H1 (cell line): ENCODE measurements around the gene MAP6. TPM values are rescaled to one million over a fixed set of nuclear protein-coding genes. Genes with fewer than 3 reads are reported as not detected.

Source experiments
- CTCF ChIA-PET: fragments of 300-600 bp; sonication (Branson Sonifier 250); formaldehyde crosslinking; loops from one replicate; lab custom pipeline; 2021; ENCODE audit not compliant: partially characterized antibody; lab: Charles Lee
- POLR2A ChIA-PET: fragments of 300-600 bp; sonication (Branson Sonifier 250); formaldehyde crosslinking; loops from one replicate; lab custom pipeline; 2021; ENCODE audit warnings: inconsistent platforms; ENCODE audit not compliant: partially characterized antibody; lab: Charles Lee
- DNase-seq, 2 experiments: peaks; one replicate each; pipeline versions ENCODE4 v3.0.0 to v3.0.0-alpha.2; 2010 to 2022; ENCODE audit warnings: low spot score in 2 of 2, low read depth in 1 of 2, mixed read lengths in 1 of 2
- FAIRE-seq: peaks from 2 replicates; lab custom pipeline; 2011; peaks lifted over from hg19 to GRCh38; lab: Jason Lieb, UNC
- H2AFZ ChIP-seq: 2 replicates; pipeline ENCODE4 v1.8.1; 2012; ENCODE audit warnings: low read length, inconsistent platforms
- H2AK5ac ChIP-seq: 2 replicates; pipeline ENCODE4 v1.6.1; 2013; ENCODE audit warnings: low read depth, low read length
- H2BK120ac ChIP-seq: replicated peaks from 2 replicates; pipeline ENCODE3; 2013; ENCODE audit warnings: low read depth, low read length, inconsistent platforms
- H2BK12ac ChIP-seq: 2 replicates; pipeline ENCODE4 v1.6.1; 2013; ENCODE audit warnings: low read depth, low read length
- H2BK15ac ChIP-seq: 2 replicates; pipeline ENCODE4 v1.6.1; 2013; ENCODE audit warnings: low read length
- H2BK20ac ChIP-seq: 2 replicates; pipeline ENCODE4 v1.6.1; 2013; ENCODE audit warnings: low read length
- H2BK5ac ChIP-seq: 2 replicates; pipeline ENCODE4 v1.6.1; 2013; ENCODE audit warnings: low read depth, low read length
- H3K14ac ChIP-seq: 2 replicates; pipeline ENCODE4 v1.6.1; 2013; ENCODE audit warnings: inconsistent platforms; ENCODE audit not compliant: insufficient read length
- H3K18ac ChIP-seq: 2 replicates; pipeline ENCODE4 v1.6.1; 2013; ENCODE audit warnings: low read length; ENCODE audit errors: extremely low read depth
- H3K23ac ChIP-seq: 2 replicates; pipeline ENCODE4 v1.6.1; 2013; ENCODE audit warnings: inconsistent platforms; ENCODE audit not compliant: insufficient read length
- H3K23me2 ChIP-seq: 2 replicates; pipeline ENCODE4 v1.6.1; 2013; ENCODE audit warnings: low read depth, low read length
- H3K27ac ChIP-seq: 2 replicates; pipeline ENCODE4 v1.6.1; 2011; ENCODE audit warnings: low read depth, low read length, inconsistent platforms
- H3K27me3 ChIP-seq, 4 experiments: replicated peaks in 1 of 4; 1 replicate in 1 of 4; 2 replicates in 3 of 4; pipeline versions ENCODE4 v1.6.1 to v1.8.1; 2011 to 2013; ENCODE audit warnings: low read length in 3 of 4, mild to moderate bottlenecking in 3 of 4, inconsistent platforms in 2 of 4, mixed read lengths in 2 of 4, moderate library complexity in 1 of 4; ENCODE audit not compliant: control insufficient read depth in 3 of 4, insufficient read depth in 3 of 4; ENCODE audit errors: extremely low read depth in 1 of 4
- H3K36me3 ChIP-seq, 4 experiments: 2 replicates each; pipeline versions ENCODE4 v1.6.1 to v1.8.1; 2011 to 2013; ENCODE audit warnings: mild to moderate bottlenecking in 4 of 4, low read length in 3 of 4, moderate library complexity in 2 of 4, control low read depth in 1 of 4, inconsistent platforms in 1 of 4; ENCODE audit not compliant: insufficient read depth in 4 of 4, control insufficient read depth in 2 of 4
- H3K4ac ChIP-seq: replicated peaks from 2 replicates; pipeline ENCODE3; 2013; ENCODE audit warnings: low read length, low read depth, mixed read lengths, inconsistent platforms; ENCODE audit not compliant: insufficient read length
- H3K4me1 ChIP-seq, 4 experiments: replicated peaks in 1 of 4; 1 replicate in 1 of 4; 2 replicates in 3 of 4; pipeline versions ENCODE4 v1.6.1 to v1.8.1; 2011 to 2013; ENCODE audit warnings: low read length in 3 of 4, inconsistent platforms in 2 of 4, mixed read lengths in 1 of 4; ENCODE audit not compliant: insufficient read depth in 4 of 4, control insufficient read depth in 3 of 4
- H3K4me2 ChIP-seq, 2 experiments: 2 replicates each; pipeline versions ENCODE4 v1.6.1 to v1.8.1; 2011 to 2013; ENCODE audit warnings: low read depth in 2 of 2, low read length in 2 of 2, control low read depth in 1 of 2, inconsistent platforms in 1 of 2, mild to moderate bottlenecking in 1 of 2; ENCODE audit not compliant: insufficient read depth in 1 of 2
- H3K4me3 ChIP-seq, 4 experiments: fragments of 200-600, 300-600 bp in 1 of 4; sonication (generic), shearing (Covaris generic), sonication (Bioruptor Twin) in 1 of 4; 2 replicates each; pipeline versions ENCODE4 v1.5.1 to v1.8.1; 2011 to 2016; ENCODE audit warnings: low read length in 4 of 4, low read depth in 3 of 4, control low read depth in 2 of 4, inconsistent platforms in 2 of 4, mild to moderate bottlenecking in 2 of 4, mixed read lengths in 1 of 4, moderate library complexity in 1 of 4; ENCODE audit not compliant: insufficient read depth in 2 of 4; ENCODE audit errors: extremely low read depth in 1 of 4
- H3K56ac ChIP-seq: replicated peaks from 2 replicates; pipeline ENCODE3; 2013; ENCODE audit warnings: low read depth, mild to moderate bottlenecking, mixed read lengths, low read length, inconsistent platforms; ENCODE audit not compliant: insufficient read length
- H3K79me1 ChIP-seq: 2 replicates; pipeline ENCODE4 v1.6.1; 2013; ENCODE audit warnings: low read depth, low read length, control low read depth
- H3K79me2 ChIP-seq, 2 experiments: 2 replicates each; pipeline versions ENCODE4 v1.6.1 to v1.8.1; 2012 to 2013; ENCODE audit warnings: low read length in 2 of 2, mild to moderate bottlenecking in 2 of 2, inconsistent platforms in 1 of 2; ENCODE audit not compliant: insufficient read depth in 2 of 2, control insufficient read depth in 1 of 2
- H3K9ac ChIP-seq, 4 experiments: replicated peaks in 1 of 4; 1 replicate in 1 of 4; 2 replicates in 3 of 4; pipeline versions ENCODE4 v1.6.1 to v1.8.1; 2011 to 2013; ENCODE audit warnings: low read depth in 3 of 4, low read length in 3 of 4, control low read depth in 2 of 4, mild to moderate bottlenecking in 2 of 4, moderate library complexity in 2 of 4, inconsistent platforms in 1 of 4; ENCODE audit errors: extremely low read depth in 1 of 4
- H3K9me3 ChIP-seq, 2 experiments: 2 replicates each; pipeline versions ENCODE4 v1.6.1 to v1.8.1; 2012 to 2013; ENCODE audit warnings: mild to moderate bottlenecking in 2 of 2, moderate library complexity in 2 of 2, control low read depth in 1 of 2, inconsistent platforms in 1 of 2, low read depth in 1 of 2, low read length in 1 of 2, mixed read lengths in 1 of 2; ENCODE audit not compliant: insufficient read depth in 2 of 2
- H4K20me1 ChIP-seq, 2 experiments: replicated peaks in 1 of 2; 2 replicates each; pipeline versions ENCODE3 to v1.8.1; 2011 to 2013; ENCODE audit warnings: inconsistent platforms in 2 of 2, low read length in 2 of 2, mild to moderate bottlenecking in 1 of 2; ENCODE audit not compliant: insufficient read depth in 2 of 2, control insufficient read depth in 1 of 2
- H4K5ac ChIP-seq: 2 replicates; pipeline ENCODE4 v1.6.1; 2013; ENCODE audit warnings: low read length, low read depth, mixed read lengths, inconsistent platforms; ENCODE audit not compliant: insufficient read length
- H4K8ac ChIP-seq: 2 replicates; pipeline ENCODE4 v1.8.0; 2013; ENCODE audit warnings: mild to moderate bottlenecking, moderate library complexity, low read length, inconsistent platforms; ENCODE audit not compliant: insufficient read depth; ENCODE audit errors: extremely low read depth
- H4K91ac ChIP-seq: replicated peaks from 2 replicates; pipeline ENCODE3; 2013; ENCODE audit warnings: low read length, mixed read lengths, inconsistent platforms; ENCODE audit not compliant: insufficient read length
- ASH2L ChIP-seq: fragments of 200-600, 300-600 bp; sonication (generic); IDR thresholded peaks from one replicate; pipeline ENCODE4 v1.7.1; 2017; ENCODE audit warnings: low read length
- CREB1 ChIP-seq: IDR thresholded peaks from 2 replicates; pipeline ENCODE4 v1.6.1; 2012; ENCODE audit warnings: inconsistent platforms
- EZH2 ChIP-seq: fragments of 200-600 bp; sonication (generic); IDR thresholded peaks from 2 replicates; pipeline ENCODE4 v1.7.1; 2012; ENCODE audit warnings: low read depth, mild to moderate bottlenecking, moderate library complexity, low read length, inconsistent platforms; ENCODE audit not compliant: severe bottlenecking
- POU5F1 ChIP-seq: IDR thresholded peaks from 2 replicates; pipeline ENCODE4 v1.6.1; 2011; ENCODE audit warnings: low read depth, mild to moderate bottlenecking, low read length, moderate library complexity
- TAF1 ChIP-seq: IDR thresholded peaks from 2 replicates; pipeline ENCODE4 v1.6.1; 2011; ENCODE audit warnings: mild to moderate bottlenecking, low read depth, low read length
- WGBS, 2 experiments: shearing (Covaris generic) in 1 of 2; methylation state at CpG; one replicate each; pipeline versions ENCODE4 v1.1.6 to v1.1.7; 2013 to 2015; ENCODE audit warnings: low lambda C conversion rate in 2 of 2, mixed read lengths in 2 of 2, inconsistent platforms in 1 of 2, low coverage in 1 of 2, missing lambda C conversion rate in 1 of 2; ENCODE audit not compliant: insufficient replicate concordance in 2 of 2, insufficient coverage in 1 of 2, insufficient read length in 1 of 2; ENCODE audit errors: extremely low coverage in 1 of 2, missing lambda C conversion rate in 1 of 2; 5-methylcytosine and 5-hydroxymethylcytosine counted together
- polyA plus RNA-seq, 7 experiments: library from polyadenylated mRNA; depleted of rRNA in 3 of 7; stranded (reverse) in 5 of 7; unstranded in 2 of 7; fragments of >200 nt in 5 of 7; fragments of 200-250 nt in 2 of 7; gene quantifications; 1 replicate in 5 of 7; 2 replicates in 1 of 7; 4 replicates in 1 of 7; pipeline versions ENCODE4 v1.2.1 to v1.2.3, GENCODE V29; 2011 to 2013; ENCODE audit warnings: missing spikeins in 2 of 7, mixed read lengths in 2 of 7
- total RNA-seq: library from RNA; stranded (reverse); fragmentation: NEBNext Ultra II Directional; extraction: Animal tissue kit (Norgen Biotek cat#: 25700); gene quantifications from 2 replicates; pipeline ENCODE4 v1.2.1, GENCODE V29; 2021
- TF ChIP-seq, protein P1 (sequence below): IDR thresholded peaks from 2 replicates; pipeline ENCODE4 v1.6.1; 2012; ENCODE audit warnings: inconsistent platforms

Gene MAP6
- total and polyA plus RNA-seq, 2 of the 8 experiments (the other 6 are each of a cell fraction or from before 2014, with no cell fraction given): 0.54 to 0.89 TPM

DNA sequence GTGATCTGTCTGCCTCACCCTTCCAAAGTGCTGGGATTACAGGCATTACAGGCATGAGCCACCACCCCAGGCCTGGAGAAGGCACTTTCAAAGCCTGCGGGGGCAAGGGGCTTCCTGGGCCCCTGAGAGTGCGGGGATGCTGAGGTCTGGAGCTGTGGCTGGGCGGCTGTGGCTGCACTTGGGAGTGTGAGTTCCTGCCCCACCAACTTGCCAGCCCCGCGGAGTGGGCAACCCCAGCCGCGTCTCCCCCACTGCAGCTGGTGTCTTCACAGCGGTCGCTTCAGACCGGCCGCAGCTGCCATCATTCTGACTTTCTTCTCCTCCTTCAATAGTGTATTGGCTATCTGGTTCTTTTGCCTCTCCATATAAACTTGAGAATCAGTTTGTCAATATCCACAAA is 10.7 kb upstream of the MAP6 start:
- no peak for TF ChIP-seq EZH2
- TF ChIP-seq, protein P1, sequence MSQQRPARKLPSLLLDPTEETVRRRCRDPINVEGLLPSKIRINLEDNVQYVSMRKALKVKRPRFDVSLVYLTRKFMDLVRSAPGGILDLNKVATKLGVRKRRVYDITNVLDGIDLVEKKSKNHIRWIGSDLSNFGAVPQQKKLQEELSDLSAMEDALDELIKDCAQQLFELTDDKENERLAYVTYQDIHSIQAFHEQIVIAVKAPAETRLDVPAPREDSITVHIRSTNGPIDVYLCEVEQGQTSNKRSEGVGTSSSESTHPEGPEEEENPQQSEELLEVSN: no peak
- TF ChIP-seq CREB1: no peak
- no peak for TF ChIP-seq POU5F1
- TF ChIP-seq TAF1: no peak
- no peak for TF ChIP-seq ASH2L
- TF ChIP-seq, all 59 proteins: peak for 0
- CTCF ChIA-PET: interaction anchor here (0.9 to 3.0 kb wide), 5 partner anchors 25 to 81 kb away, joined by 3 to 16 read pairs (median 3); no protein-coding TSS in a partner anchor

More for the DNA sequence above, 10.7 kb upstream of the MAP6 start:
- no peaks in the 10 kb centered on the region for H3K79me2 ChIP-seq
- H4K8ac ChIP-seq: no peak overlapping the region
- no peak overlapping the region for H3K56ac ChIP-seq
- no peaks in the 10 kb centered on the region for H3K4me1 ChIP-seq
- peaks cover 0 to 1% of the 10 kb centered on the region in 2 experiments for H4K20me1 ChIP-seq
- no peak overlapping the region for H2BK12ac ChIP-seq
- H3K9ac ChIP-seq: no peak overlapping the region
- no peak overlapping the region for H2AK5ac ChIP-seq
- H3K4me2 ChIP-seq: no peak overlapping the region
- no peak overlapping the region for H4K5ac ChIP-seq
- WGBS, 2 experiments: 77% methylated on average over 11 of the region's 11 CpGs; no CpG with 5 or more reads in 1 of the 2 experiments
- H2BK120ac ChIP-seq: no peak overlapping the region
- H2BK15ac ChIP-seq: no peak overlapping the region
- no peaks in the 10 kb centered on the region for H3K9me3 ChIP-seq
- no peak overlapping the region for H3K18ac ChIP-seq
- H2BK20ac ChIP-seq: no peak overlapping the region
- H2BK5ac ChIP-seq: no peak overlapping the region
- H3K36me3 ChIP-seq: no peaks in the 10 kb centered on the region
- FAIRE-seq (no peak), DNase-seq (no peak)
- H2AFZ ChIP-seq: no peak overlapping the region
- H3K23ac ChIP-seq: no peak overlapping the region
- no peaks in the 10 kb centered on the region for H3K27me3 ChIP-seq
- H3K4me3 ChIP-seq: no peak overlapping the region
- H3K14ac ChIP-seq: no peak overlapping the region
- H3K4ac ChIP-seq: no peak overlapping the region
- no peaks in the 10 kb centered on the region for H3K23me2 ChIP-seq
- no peak overlapping the region for H4K91ac ChIP-seq
- no peak overlapping the region for H3K27ac ChIP-seq
- H3K79me1 ChIP-seq: no peaks in the 10 kb centered on the region
- POLR2A ChIA-PET: interaction anchor here (0.5 kb wide), 1 partner anchor 147 kb away, joined by 4 read pairs; no protein-coding TSS in a partner anchor
